Esophagus (tissue), 2 donors: ENCODE data around the gene SLCO2B1. TPM values are rescaled to one million over a fixed set of nuclear protein-coding genes. Genes with fewer than 3 reads are reported as not detected.

Source experiments
- H3K27ac ChIP-seq, 2 donors: one replicate each; pipeline ENCODE4 v1.5.1; 2013; ENCODE audit warnings: low read depth in 2 of 2, mild to moderate bottlenecking in 2 of 2, inconsistent platforms in 1 of 2, low read length in 1 of 2, moderate library complexity in 1 of 2
- H3K27me3 ChIP-seq, 2 donors: one replicate each; pipeline ENCODE4 v1.6.1; 2013; ENCODE audit warnings: low read length in 2 of 2, control low read depth in 1 of 2, mild to moderate bottlenecking in 1 of 2; ENCODE audit not compliant: insufficient read depth in 2 of 2, control insufficient read depth in 1 of 2
- H3K36me3 ChIP-seq, 2 donors: one replicate each; pipeline ENCODE4 v1.6.1; 2013; ENCODE audit warnings: low read length in 1 of 2; ENCODE audit not compliant: control insufficient read depth in 2 of 2, insufficient read depth in 2 of 2
- H3K4me1 ChIP-seq, 2 donors: one replicate each; pipeline ENCODE4 v1.6.1; 2013; ENCODE audit warnings: low read length in 1 of 2; ENCODE audit not compliant: control insufficient read depth in 2 of 2, insufficient read depth in 2 of 2
- H3K4me3 ChIP-seq, 2 donors: one replicate each; pipeline ENCODE4 v1.5.1; 2013; ENCODE audit warnings: low read length in 2 of 2, mild to moderate bottlenecking in 2 of 2, low read depth in 1 of 2, moderate library complexity in 1 of 2
- H3K9me3 ChIP-seq, 2 donors: one replicate each; pipeline ENCODE4 v1.6.1; 2013; ENCODE audit warnings: mild to moderate bottlenecking in 2 of 2, low read depth in 1 of 2, low read length in 1 of 2, moderate library complexity in 1 of 2; ENCODE audit not compliant: control insufficient read depth in 2 of 2, insufficient read depth in 1 of 2
- WGBS, 2 donors: extraction: QIAGEN DNeasy Blood & Tissue Kit; methylation state at CpG; one replicate each; pipeline ENCODE4 v1.1.7; 2013; 5-methylcytosine and 5-hydroxymethylcytosine counted together
- polyA plus RNA-seq, 2 donors: library from polyadenylated mRNA; stranded (reverse); fragments of 200-250 nt; gene quantifications; one replicate each; pipeline ENCODE4 v1.2.3, GENCODE V29; 2013
- donor health status: healthy with polysubstance abuse.
- donor health status: Bipolar disorder and iron deficiency.

SLCO2B1 gene
- polyA plus RNA-seq, 2 donors = 5.6 to 5.7 TPM

DNA sequence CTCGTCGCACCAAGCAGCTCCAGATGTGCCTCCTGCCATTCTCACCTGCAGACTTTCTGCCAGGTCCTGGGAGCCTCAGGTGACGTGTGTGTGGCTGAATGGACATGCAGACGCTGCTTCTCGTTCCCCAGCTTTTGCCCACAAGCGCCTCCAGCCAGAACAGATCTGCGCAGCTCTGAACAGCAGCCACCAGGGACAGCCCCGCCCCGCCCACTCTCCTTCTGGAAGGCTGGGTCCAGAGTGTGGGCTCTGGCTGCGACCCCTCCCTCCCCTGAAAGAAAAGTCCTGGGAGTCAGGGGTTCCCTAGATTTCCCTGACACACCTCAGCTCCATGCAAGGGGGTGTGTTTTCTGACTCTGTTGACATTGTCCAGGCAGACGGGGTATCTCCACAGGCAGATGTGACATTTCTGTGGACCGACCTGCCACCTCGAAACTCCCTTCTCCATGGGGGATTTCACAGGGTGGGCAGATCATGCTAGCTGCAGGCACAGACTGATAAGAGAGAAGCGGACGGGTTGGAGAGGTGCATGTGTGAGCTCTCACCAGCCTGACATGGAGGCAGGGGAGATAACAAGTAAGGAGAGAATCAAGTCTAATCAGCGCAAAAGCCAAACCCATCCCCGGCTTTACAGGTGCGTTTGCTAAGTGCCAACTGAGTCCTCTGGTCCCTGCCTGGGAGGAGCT, 19.8 kb downstream of the SLCO2B1 start:
- no peaks in the 10 kb centered on the region for H3K9me3 ChIP-seq
- 60 to 66% methylated on average over 18 of the region's 18 CpGs for WGBS, 2 donors
- peaks cover 0 to 2% of the 10 kb centered on the region in 2 donors for H3K4me1 ChIP-seq
- no peak overlapping the region for H3K4me3 ChIP-seq
- no peaks in the 10 kb centered on the region for H3K36me3 ChIP-seq
- H3K27ac ChIP-seq = no peak overlapping the region
- H3K27me3 ChIP-seq = no peaks in the 10 kb centered on the region

DNA sequence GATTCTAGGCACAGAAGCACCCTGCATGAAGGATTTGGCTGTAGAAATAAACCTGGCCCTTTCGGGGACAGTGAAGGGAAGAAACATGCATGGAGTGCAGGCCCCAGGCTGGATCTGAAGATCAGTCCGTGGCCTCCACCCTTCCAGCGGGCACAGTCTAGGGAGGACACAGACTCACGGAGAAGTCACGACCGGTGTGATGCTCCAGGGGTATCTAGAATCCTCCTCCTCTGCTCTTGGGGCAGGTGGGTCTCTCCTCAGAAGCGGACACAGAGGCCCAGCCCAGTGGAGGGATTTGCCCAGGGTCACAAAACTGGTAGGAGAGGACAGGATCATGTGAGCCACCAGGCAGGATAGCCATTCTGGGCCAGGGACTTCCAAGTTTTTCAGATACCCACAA, 22.4 kb downstream of the SLCO2B1 start:
- no peaks in the 10 kb centered on the region for H3K27me3 ChIP-seq
- H3K9me3 ChIP-seq = no peaks in the 10 kb centered on the region
- no peak overlapping the region for H3K4me3 ChIP-seq
- H3K27ac ChIP-seq = no peak overlapping the region
- H3K4me1 ChIP-seq = peaks cover 0 to 2% of the 10 kb centered on the region in 2 donors
- WGBS, 2 donors = 93 to 94% methylated on average over 7 of the region's 7 CpGs
- no peaks in the 10 kb centered on the region for H3K36me3 ChIP-seq

DNA sequence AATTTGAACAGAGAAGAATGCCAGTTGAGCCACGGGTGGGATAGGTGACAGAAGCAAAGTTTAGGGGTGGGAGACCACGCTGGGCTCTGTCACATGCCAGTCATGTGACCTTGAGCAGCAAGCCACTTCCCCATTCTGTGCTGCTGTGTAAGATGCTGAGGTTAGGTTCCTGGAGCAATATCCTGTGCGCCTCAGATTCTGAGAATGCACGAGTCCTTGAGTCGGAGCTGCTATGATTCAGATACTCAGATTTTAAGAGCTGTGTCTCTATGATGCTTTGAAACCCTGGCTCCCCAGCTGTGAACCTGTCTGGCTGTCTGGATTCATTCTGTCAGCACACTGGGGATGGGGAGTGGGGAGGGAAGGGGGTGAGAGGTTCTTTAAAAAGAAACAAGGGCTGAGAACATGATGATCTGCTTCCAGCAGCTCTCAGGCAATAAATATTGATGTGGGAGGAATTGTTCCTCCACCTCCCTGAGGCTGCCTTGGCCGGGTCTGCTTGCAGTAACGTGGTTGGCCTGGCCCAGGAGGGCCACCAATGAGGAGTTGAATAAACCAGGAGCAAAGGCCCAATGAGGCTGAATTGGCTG, 24.0 kb downstream of the SLCO2B1 start:
- Histone ChIP-seq H3K36me3 (no peaks in the 10 kb centered on the region), H3K9me3 (no peaks in the 10 kb centered on the region), H3K4me1 (peaks cover 0 to 2% of the 10 kb centered on the region in 2 donors), H3K27me3 (no peaks in the 10 kb centered on the region), H3K27ac (peak overlapping the region in 1 of 2 donors; percentile 1), H3K4me3 (no peak overlapping the region)
- 52 to 63% methylated on average over 7 of the region's 7 CpGs for WGBS, 2 donors

DNA sequence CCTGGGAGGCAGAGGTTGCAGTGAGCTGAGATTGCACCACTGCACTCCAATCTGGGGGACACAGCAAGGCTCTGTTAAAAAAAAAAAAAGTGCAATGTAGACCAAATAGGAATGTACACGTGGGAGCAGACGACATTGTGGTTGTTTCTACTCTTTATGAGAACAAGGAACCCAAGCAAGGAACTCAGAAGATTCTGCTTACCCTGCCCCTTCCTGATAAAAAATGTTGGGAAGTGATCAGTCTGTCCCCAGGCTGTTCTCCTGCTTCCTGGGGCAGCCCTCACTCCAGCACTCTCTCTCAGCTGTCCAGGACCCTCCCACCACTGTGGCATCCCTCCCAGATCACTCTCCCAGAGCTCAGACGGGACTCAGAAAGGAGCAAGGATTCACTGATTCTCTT, 31.8 kb downstream of the SLCO2B1 start:
- no peaks in the 10 kb centered on the region for H3K9me3 ChIP-seq
- WGBS, 2 donors = 36 to 57% methylated on average over 3 of the region's 3 CpGs
- peaks cover 0 to 3% of the 10 kb centered on the region in 2 donors for H3K36me3 ChIP-seq
- H3K4me1 ChIP-seq = no peaks in the 10 kb centered on the region
- H3K4me3 ChIP-seq = no peak overlapping the region
- no peak overlapping the region for H3K27ac ChIP-seq
- no peaks in the 10 kb centered on the region for H3K27me3 ChIP-seq

DNA sequence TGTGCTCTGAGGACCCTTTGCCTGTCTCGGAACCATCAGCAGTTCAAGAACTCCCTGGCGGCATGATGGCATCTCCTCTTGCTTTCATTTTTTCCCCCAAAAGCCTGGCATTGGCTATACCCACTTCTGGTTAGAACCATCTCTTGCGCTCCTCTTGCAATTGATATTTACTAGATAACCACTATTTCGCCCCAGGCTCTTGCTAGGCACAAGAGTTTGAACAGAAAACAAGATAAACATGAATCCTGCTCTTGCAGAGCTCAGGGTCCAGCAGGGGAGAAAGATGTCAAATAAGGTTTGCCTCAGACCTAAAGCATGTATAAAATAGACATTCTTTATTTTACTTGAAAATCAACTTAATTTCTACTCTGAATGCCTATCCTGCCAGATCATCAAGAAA, 33.1 kb downstream of the SLCO2B1 start:
- Histone ChIP-seq H3K4me3 (no peak overlapping the region), H3K9me3 (no peaks in the 10 kb centered on the region), H3K36me3 (peaks cover 0 to 6% of the 10 kb centered on the region in 2 donors), H3K27ac (no peak overlapping the region), H3K27me3 (no peaks in the 10 kb centered on the region), H3K4me1 (no peaks in the 10 kb centered on the region)
- 92 to 95% methylated on average over 4 of the region's 4 CpGs for WGBS, 2 donors

DNA sequence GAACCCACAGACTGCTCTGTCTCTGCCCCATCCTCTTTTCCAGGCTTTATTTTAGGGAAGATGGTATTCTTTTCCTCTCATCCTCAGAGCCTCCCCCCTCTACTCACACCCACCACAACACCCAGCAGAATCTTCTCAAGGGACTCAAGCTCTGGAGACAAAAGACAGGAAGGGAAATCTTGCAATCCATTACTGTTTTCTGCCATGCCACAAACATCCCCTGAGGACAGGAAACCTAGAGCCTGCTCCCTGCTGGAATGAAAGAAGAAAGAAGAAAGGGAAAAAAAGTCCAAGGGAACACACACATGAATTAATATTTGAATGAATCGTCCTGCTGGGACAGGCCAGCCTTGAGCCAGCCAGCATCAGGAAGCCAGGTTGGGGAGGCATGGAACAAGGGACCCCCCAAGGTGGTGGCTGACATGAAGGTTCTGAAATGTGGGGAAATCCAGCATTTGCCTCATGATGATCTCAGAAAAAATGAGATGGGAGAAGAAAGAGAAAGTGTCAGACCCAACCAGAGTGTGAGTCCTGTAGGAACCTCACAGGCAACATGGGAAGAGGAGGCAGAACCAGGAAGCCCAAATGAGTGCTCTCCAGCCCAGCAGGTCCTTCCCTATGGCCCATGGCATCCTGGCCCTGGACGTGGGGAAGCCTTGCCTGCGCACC, 34.0 kb downstream of the SLCO2B1 start:
- 62 to 67% methylated on average over 3 of the region's 3 CpGs for WGBS, 2 donors
- Histone ChIP-seq H3K36me3 (peaks cover 0 to 6% of the 10 kb centered on the region in 2 donors), H3K27ac (no peak overlapping the region), H3K27me3 (no peaks in the 10 kb centered on the region), H3K4me3 (no peak overlapping the region), H3K4me1 (no peaks in the 10 kb centered on the region), H3K9me3 (no peaks in the 10 kb centered on the region)

DNA sequence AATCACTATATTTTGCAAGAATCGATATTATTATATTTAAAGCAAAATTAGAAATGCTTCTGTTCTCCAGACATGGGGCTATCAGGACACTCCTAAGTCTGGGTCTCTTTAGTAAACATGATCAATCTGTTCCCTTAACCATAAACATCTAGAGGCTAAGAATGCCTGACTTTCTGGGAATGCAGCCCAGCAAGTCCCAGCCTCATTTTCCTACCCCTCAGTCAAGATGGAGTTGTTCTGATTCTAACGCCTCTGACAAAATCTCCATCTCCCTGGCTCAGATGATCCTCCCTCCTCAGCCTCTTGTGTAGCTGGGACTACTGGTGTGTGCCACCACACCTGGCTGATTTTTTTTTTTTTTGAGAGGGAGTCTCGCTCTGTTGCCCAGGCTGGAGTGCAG, 35.0 kb downstream of the SLCO2B1 start:
- 79 to 86% methylated on average over 3 of the region's 3 CpGs for WGBS, 2 donors
- peaks cover 0 to 8% of the 10 kb centered on the region in 2 donors for H3K4me1 ChIP-seq
- no peaks in the 10 kb centered on the region for H3K9me3 ChIP-seq
- peaks cover 0 to 6% of the 10 kb centered on the region in 2 donors for H3K36me3 ChIP-seq
- no peak overlapping the region for H3K27ac ChIP-seq
- H3K27me3 ChIP-seq = no peaks in the 10 kb centered on the region
- no peak overlapping the region for H3K4me3 ChIP-seq

DNA sequence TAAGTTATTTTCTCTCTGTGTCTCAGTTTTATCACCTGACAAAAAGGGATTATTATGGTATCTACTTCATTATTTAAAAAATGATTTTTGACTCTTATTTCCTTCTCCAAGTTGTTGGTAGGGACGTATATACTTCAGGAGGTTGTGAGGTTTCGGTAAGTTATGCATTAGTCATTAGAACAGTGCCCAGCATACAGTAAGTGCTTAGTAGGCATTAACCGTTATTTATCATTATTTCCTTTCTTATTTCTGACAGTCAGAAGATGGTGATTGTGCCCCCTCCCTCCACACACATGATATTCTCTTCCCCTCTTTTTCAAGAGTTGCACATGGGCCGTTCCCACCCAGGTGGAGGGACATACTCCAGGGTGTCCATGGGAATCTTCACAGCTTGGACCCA, 36.1 kb downstream of the SLCO2B1 start:
- no peaks in the 10 kb centered on the region for H3K27me3 ChIP-seq
- peaks cover 6 to 11% of the 10 kb centered on the region in 2 donors for H3K4me1 ChIP-seq
- H3K36me3 ChIP-seq = peaks cover 0 to 6% of the 10 kb centered on the region in 2 donors
- 90 to 94% methylated on average over 4 of the region's 4 CpGs for WGBS, 2 donors
- no peak overlapping the region for H3K27ac ChIP-seq
- no peak overlapping the region for H3K4me3 ChIP-seq
- no peaks in the 10 kb centered on the region for H3K9me3 ChIP-seq

DNA sequence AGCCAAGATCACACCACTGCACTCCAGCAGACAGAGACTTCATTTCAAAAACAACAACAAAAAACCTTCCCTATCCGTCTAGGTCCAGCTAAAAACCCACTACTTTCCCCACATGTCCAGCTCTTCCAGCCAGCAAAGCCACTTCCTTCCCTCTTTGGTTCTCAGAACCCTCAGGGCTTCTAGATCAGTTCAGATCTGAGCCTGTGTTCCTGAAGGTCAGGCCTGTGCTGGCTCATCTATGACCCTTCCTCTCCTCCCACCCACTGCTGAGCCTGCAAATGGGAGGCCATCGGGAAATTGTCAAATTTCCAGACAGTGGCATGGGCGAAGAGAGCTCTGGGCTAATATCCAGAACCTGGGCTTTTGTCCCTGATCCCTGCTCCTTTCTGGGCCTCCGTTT, 37.8 kb downstream of the SLCO2B1 start:
- H3K27ac ChIP-seq = no peak overlapping the region
- WGBS, 2 donors = 79 to 86% methylated on average over 4 of the region's 4 CpGs
- no peaks in the 10 kb centered on the region for H3K27me3 ChIP-seq
- H3K4me1 ChIP-seq = peaks cover 10 to 11% of the 10 kb centered on the region in 2 donors
- H3K9me3 ChIP-seq = no peaks in the 10 kb centered on the region
- H3K4me3 ChIP-seq = no peak overlapping the region
- peaks cover 0 to 6% of the 10 kb centered on the region in 2 donors for H3K36me3 ChIP-seq
